ENCODE results near the gene SALL4.
"Not testable (repeated sequence)": the region's sequence is repeated elsewhere in the genome, so short reads cannot be mapped to it uniquely, and the experiment has no call there.

Gene SALL4

DNA sequence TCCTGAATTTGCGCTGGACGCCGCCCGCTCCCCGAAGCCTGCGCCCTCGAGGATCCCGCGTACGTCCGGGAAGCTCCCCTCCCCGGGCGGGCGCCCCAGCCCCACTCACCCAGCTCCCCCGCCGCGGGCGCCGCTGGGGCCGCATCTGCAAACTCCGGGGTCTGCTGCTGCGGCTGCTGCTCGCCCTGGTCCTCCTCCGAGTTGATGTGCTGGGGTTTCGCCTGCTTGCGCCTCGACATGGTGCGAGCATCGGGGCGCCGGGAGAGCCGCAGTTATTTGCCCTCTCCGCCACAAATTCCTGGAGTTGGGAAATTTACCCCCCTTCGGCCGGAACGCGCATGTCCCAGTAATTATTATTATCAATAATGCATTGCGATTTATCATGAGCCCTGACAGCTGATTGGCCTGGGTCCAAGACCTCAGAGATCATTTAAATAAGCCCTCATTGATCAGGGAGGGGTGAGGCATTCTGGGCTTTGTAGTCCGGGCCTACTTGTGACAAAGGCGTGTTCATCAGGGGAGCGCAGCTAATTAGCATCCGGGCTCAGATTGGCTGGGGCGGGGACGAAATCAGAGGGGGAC, at the start of gene SALL4:
SALL4 (minus strand) TSS at position 352 of the 582 bp plus-strand sequence; CDS start at position 239, 113 bp downstream.
- DNase-seq: no peak

- no peak for DNase-seq
Observed at GRCh38 chr20:51848346-51848745, 46.0 kb upstream of the SALL4 start.

DNA sequence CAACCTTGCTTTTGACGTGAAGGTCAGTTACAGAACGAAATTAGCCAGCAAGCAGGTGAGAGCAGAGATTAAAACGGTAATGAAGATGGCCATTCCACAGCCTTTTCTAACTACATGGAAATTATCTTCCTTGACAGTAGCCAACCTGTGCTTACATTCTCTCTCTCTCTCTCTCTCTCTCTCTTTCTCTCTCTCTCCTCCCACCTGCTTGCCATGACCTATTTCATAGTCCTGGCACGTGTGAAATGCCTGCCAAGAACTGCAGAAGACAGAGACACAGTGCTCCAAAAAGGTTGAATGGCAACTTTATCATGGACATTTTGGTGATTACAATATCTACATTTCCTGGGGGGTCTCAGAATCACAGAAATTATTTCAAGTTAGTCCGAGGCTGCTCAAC, 38.5 kb upstream of the SALL4 start:
- no peak for DNase-seq

DNA sequence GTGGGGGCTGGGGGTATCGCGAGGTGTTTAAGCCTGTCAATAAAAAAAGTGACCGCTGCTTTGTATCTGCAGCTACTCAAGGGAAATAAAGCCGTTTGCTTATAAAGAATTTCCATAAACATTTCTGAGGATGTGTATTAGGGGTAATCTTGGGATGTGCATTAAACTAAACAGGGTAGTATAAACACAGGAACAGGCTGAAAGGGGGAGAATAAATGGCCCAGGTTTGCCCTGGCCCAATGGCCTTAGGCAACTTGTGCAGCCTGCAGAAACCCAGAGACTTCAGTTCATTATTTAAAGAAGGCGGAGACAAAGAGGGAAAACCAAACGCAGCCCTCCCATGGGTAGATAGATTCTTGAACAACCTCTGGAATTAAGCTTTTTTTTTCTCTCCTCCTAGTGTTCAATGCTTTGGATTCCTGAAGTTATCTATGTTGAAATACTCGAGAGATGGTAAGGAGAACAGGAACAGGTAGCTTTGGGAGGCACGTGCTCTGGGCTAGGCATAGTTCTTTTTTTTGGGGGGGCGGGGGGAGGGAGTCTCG, 35.6 kb upstream of the SALL4 start:
- no peak for DNase-seq

- DNase-seq: no peak
Observed at GRCh38 chr20:51837436-51837835, 35.1 kb upstream of the SALL4 start.

GRCh38 chr20:51833326-51833725, 31.0 kb upstream of the SALL4 start:
- no peak for DNase-seq

DNA sequence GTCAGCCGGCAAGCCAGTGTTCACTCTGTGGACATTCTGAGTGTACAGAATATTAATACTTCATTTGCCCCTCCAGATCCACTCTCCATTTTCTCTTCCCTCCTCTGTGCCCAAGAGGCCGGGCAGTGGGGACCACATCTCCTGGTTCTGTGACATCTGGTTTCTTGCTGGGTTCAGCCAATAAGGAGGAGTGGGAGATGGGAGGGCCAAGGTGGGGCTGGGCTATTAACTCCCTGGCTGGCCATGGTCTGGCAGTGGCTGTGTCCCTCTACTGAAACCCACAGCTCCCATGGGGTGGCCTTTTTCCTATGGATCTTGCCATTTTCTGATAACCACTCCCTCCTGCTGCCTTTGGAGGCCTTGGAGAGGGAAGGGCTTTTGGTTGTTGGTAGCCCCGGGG, 30.0 kb upstream of the SALL4 start:
- no peak for DNase-seq

- no peak for DNase-seq
Observed at GRCh38 chr20:51831866-51832265, 29.5 kb upstream of the SALL4 start.

DNA sequence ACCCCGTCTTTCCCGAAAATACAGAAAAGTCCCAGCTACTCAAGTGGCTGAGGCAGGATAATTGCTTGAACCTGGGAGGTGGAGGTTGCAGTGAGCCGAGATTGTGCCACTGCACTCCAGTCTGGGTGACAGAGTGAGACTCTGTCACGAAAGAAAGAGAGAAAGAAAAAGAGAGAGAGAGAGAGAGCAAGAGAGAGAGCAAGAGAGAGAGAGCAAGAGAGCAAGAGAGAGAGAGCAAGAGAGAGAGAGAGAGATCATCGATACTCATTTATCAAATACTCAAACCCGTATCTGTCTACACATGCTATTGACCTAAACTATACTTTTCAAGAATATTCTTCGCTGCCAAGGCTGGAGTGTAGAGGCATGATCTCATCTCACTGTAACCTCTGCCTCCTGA, 28.2 kb upstream of the SALL4 start:
- DNase-seq: no peak

DNA sequence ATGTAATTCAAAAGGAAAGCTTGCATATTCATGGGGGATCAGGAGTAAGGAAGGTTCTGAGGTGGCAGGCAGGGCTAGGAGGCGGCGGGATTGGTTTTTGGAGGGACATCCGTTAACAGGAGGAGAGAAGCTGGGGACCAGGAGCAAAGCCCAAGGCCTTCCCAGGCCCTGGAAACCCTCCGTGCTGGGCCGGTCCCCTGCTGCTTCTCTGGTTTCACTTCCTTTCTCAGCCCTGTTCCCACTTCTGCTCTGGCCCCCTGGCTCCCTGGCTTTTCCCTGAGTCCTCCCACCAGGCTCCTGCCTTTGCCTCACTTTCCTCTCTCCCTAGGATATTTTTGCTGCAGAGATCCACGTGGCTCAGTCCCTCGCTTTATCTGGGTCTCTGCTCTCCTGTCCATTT, 26.4 kb upstream of the SALL4 start:
- DNase-seq: no peak

GRCh38 chr20:51826372-51826771, 24.1 kb upstream of the SALL4 start:
- no peak for DNase-seq

DNA sequence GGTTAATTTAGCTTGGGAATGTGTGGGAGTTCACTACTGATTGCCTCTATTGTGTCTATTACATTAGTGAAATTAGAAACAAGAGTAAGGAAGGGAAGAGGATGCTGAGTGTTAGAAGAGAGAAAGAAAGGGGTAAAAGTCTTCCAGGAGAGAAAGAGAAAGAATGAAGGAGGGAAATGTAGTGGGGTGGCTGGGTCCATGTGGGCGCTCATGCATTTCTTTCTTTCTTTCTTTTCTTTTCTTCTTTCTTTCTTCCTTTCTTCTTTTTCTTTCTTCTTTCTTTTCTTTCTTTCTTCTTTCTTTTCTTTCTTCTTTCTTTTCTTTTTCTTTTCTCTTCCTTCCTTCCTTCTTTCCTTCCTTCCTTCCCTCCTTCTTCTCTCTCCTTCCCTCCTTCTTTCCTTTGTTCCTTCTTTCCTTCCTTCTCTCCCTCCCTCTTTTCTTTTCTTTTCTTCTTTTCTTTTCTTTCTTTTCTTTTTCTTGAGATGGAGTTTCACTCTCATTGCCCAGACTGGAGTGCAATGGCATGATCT, 16.2 kb upstream of the SALL4 start:
- DNase-seq: no peak

- not testable (repeated sequence) for DNase-seq
Observed at GRCh38 chr20:51816856-51817255, 14.5 kb upstream of the SALL4 start.

DNA sequence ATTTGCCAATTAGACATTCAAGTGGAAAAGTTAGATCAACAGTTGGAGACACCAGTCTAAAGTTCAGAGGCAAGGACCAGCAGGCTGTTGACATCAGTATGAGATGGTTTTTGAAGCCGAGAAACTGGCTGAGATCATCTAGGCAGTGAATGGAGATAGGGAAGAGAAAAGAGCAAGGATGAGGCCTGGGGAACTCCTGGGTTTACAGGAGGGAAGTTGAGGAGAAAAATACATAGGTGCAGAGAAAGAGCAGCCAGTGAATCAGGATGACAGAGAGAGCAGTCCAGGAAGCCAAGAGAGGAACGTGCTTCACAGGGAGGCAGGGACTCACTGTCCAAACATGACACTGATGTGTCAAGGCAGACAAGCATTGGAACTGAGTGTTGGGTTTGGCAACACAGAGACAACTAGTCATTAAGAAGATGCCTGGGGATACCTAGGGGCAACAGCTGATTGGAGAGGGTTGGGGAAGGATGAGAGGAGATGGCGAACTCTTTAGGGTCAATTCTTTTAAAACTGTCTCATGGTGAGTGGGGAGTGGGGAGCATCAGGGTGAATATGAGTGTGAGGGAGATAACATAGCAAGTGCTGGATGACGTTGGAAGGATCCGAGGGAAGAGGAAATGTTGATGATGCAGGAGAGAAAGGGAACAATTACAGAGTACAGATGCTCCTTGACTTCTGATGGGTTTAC, 13.2 kb upstream of the SALL4 start:
- no peak for DNase-seq

GRCh38 chr20:51812861-51813260, 10.5 kb upstream of the SALL4 start:
- no peak for DNase-seq

DNA sequence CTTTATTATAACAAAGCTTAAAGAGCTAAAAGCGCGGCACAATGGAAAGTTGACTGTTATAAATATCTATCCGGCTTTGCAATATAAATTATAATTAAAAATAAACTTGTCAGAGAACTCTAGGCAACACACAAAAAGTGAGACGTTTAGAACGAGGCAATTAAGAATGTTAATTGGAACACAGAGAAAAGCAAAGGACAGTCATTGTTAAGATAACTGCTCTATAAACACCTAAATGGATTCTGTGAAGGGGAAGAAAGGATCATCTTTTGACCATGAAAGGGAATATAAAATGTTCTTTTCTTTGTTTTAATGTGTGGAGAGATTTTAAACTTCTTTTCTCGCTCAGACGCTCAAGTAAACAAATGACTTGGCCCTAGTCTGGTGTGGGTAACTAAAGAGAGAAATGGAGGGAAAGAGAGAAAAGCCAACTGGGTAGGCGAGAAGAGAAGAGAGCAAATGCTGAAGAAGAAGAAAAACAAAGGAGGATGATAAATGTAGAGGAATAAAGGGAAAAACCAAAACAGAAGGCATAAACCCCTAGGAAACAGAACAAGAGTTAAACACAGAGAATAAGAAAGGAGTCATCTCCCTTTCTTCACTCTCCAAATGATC, 9.3 kb upstream of the SALL4 start:
- no peak for DNase-seq

DNA sequence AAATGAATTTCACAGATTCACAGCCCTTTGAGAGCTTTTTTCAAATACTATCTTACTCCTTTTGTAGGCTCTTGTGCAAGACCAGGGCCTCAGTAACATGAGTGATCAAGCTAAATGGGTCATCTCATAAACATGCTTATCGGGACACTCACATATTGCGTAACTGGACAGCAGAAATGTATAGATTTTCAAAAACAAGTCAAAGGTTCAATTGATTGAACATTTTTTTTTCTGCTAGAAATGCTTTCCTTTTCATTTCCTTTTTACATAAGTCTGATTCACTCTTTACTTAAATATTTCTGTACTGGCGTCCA, 8.7 kb upstream of the SALL4 start:
- no peak for DNase-seq

DNA sequence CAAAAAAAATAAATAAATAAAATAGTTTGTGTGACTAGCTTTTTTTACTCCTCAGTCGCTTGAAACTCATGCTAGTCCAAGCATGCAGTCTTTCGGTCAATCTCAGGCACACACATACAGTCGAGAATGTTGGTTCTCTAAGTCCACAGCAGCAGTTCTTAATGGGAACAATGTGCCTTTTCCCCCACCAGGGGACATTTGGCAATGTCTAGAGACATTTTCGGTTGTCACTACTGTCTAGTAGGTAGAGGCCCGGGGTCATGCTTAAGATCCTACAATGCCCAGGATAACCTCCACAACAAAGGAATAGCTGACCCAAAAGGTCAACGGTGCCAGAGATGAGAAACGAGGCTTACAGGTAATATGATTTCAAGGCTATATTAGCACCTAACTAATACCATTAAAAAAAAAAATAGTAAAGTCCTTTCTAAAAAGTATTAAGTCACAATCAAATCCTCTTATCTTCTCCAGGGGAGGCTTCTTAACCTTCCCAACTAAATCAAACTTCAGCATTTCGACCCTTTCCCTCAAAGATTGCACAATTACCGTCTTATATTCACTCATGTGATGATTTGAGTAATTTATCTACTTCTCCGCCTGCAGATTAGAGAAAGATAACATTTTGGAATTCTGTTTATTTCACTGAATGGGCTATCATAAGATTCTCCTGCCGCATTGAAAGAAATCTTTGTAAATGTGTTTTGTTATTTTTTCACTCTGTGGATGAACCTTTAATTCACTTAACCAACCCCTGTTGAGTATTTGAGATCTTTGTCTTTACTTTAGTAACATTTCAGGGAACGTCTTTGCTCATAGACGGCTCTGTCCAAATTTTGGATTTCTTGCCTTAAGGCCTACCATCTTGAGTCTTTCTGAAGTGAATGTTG, 8.1 kb upstream of the SALL4 start:
- DNase-seq: no peak

DNA sequence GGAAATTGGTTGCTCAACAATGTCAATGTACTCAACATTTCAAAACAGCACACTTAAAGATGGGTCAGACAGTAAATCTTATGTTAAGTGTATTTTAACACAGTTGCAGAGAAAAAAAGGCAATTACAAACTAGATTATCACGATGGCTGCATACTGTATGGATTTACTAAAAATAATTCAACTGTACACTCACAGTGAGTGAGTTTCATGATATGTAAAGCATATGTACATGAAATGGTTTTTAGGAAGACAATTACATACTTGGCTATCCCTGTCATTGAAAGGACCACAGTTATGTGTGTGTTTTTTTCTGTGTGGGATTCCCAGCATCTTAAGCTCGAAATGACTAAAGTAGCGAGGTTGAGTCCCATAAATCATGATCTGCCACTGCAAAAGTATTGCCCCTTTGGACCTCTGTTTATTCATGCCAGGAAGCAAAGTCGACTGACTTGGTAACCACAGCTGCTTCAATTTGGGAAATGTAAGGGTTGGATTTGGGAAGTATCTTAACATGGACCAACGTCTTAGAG, 5.5 kb upstream of the SALL4 start:
- DNase-seq: no peak

DNA sequence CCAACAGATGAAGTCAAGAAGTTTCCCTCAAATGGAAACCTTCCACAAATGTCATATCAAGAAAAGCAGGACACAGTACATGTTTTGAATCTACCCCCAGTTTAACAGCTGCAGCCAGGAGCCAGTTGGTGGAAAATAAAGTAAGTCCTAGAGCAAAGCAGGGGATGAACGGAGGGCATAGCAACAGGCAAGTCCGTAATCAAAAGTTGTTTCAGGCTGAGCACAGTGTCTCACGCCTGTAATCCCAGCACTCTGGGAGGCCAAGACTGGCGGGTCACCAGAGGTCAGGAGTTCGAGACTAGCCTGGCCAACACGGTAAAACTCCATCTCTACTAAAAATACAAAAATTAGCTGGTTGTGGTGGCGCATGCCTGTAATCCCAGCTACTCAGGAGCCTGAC, 2.4 kb upstream of the SALL4 start:
- DNase-seq: no peak

DNA sequence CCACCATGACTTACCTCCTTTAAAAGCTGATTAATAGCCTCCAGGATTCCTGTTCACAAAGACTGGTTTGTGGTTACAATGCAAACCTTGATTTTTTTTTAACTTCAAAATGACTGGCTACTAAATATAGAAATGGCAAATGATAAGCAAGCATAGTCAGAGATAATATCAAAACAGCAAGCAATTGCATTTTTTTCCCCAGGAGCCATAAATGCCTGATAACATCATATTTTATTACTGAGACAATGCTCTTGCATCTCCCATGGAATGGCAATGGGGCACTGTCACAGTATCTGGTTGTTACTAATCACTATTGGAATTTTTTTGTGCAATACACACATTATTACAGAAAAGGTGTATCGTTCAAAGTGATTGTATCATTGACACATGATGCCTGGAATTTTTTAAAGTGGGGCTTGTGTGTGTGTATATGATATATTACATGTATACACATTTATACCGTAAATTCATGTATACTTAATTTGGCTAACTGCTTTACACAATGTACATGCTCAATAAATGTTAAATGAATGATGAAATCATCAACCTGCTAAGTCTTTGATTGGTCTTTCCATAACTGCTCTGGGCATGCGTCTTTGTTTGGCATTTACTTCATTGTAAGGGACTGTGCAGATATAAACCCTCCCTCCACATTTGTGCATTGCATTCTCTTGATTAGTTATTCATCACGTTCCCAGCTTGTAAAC, 980 bp upstream of the SALL4 start:
- DNase-seq: no peak

DNA sequence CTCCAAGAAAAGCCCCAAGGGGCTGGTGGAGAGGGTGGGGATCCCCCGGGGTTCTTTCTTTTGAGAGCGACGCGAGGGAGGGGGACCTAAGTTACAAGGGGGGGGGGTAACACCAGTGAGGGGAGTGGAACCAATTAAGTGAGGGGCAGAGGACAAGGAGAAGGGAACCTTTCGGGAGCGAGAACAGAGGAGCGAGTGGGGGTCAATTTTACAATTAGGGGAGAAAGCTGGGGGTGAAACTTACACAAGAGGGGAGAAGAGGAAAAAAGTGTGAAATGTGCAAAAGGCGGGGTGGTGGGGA, 548 bp downstream of the SALL4 start:
- DNase-seq: no peak
